Left ventricle myocardium inferior (tissue), 1 donor: ENCODE results near the gene PITRM1. TPM values are rescaled to one million over a fixed set of nuclear protein-coding genes. Genes with fewer than 3 reads are reported as not detected.

ENCODE experiments used
- DNase-seq: peaks from one replicate; pipeline ENCODE4 v3.0.0-alpha.2; 2020
- H3K27ac ChIP-seq: fragments of 200-600 bp; replicated peaks from 2 replicates; pipeline ENCODE4 v1.8.0; 2021
- H3K27me3 ChIP-seq: fragments of 200-600 bp; 2 replicates; pipeline ENCODE4 v1.8.0; 2021; ENCODE audit warnings: low read depth
- H3K36me3 ChIP-seq: fragments of 200-600 bp; 2 replicates; pipeline ENCODE4 v1.8.0; 2021
- H3K4me1 ChIP-seq: fragments of 200-600 bp; 2 replicates; pipeline ENCODE4 v1.8.0; 2021
- H3K4me3 ChIP-seq: fragments of 200-600 bp; 2 replicates; pipeline ENCODE4 v1.8.0; 2021; ENCODE audit warnings: mild to moderate bottlenecking, moderate library complexity
- H3K9me3 ChIP-seq: fragments of 200-600 bp; replicated peaks from 2 replicates; pipeline ENCODE4 v1.8.0; 2021
- intact Hi-C: fragments of 100-400 bp; cut with micrococcal nuclease; formaldehyde crosslinking; loops from one replicate; pipeline ENCODE4 v1.11.0; 2022
- total RNA-seq: library from RNA; stranded (reverse); fragmentation: NEBNext Ultra II Directional; extraction: Animal tissue kit (Norgen Biotek cat#: 25700); gene quantifications from one replicate; pipeline ENCODE4 v1.2.1, GENCODE V29; 2021
- TF ChIP-seq, protein P1 (sequence below): fragments of 200-600 bp; IDR thresholded peaks from 2 replicates; pipeline ENCODE4 v1.8.0; 2021; ENCODE audit warnings: antibody characterized with exemption, mild to moderate bottlenecking, borderline replicate concordance
- donor health status: DM: no; HTN: yes; CAD: no; lungs with severe emphysema.

Gene PITRM1
- total RNA-seq, 1 donor from 2014 or later, result 91.4 TPM

- H3K36me3 ChIP-seq, result peaks cover 100% of the 10 kb centered on the region
- H3K4me3 ChIP-seq, result no peak overlapping the region
- H3K27ac ChIP-seq, result no peak overlapping the region
- TF ChIP-seq, protein P1, sequence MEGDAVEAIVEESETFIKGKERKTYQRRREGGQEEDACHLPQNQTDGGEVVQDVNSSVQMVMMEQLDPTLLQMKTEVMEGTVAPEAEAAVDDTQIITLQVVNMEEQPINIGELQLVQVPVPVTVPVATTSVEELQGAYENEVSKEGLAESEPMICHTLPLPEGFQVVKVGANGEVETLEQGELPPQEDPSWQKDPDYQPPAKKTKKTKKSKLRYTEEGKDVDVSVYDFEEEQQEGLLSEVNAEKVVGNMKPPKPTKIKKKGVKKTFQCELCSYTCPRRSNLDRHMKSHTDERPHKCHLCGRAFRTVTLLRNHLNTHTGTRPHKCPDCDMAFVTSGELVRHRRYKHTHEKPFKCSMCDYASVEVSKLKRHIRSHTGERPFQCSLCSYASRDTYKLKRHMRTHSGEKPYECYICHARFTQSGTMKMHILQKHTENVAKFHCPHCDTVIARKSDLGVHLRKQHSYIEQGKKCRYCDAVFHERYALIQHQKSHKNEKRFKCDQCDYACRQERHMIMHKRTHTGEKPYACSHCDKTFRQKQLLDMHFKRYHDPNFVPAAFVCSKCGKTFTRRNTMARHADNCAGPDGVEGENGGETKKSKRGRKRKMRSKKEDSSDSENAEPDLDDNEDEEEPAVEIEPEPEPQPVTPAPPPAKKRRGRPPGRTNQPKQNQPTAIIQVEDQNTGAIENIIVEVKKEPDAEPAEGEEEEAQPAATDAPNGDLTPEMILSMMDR, result no peak
- intact Hi-C loops, result no loop called here
- no peak for DNase-seq
- no peaks in the 10 kb centered on the region for H3K9me3 ChIP-seq
- no peaks in the 10 kb centered on the region for H3K27me3 ChIP-seq
- no peaks in the 10 kb centered on the region for H3K4me1 ChIP-seq
These were observed 26.3 kb downstream of the PITRM1 start for GRCh38 chr10:3146289-3146688.

DNA sequence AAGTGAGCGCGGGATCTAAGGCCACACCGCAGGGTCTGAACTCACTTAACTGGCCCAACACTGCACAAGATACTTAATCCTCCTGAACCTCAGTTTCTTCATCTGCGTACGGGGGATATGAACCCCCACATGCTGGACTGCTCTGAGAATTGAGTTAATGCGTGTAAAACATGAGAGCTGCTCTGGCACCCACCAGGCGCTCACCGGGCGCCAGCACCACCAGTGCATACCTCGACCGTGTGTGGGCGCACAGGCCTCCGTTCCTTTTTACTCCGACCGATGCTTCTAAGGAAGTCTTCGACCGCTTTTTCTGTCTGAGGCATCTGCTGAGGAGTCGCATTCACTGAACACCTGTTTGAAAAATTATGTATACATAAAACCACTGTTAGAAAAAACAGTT, 27.2 kb downstream of the PITRM1 start:
- Histone ChIP-seq H3K9me3 (no peaks in the 10 kb centered on the region), H3K4me1 (peaks cover 6% of the 10 kb centered on the region), H3K27ac (no peak overlapping the region), H3K36me3 (peaks cover 100% of the 10 kb centered on the region), H3K4me3 (no peak overlapping the region), H3K27me3 (no peaks in the 10 kb centered on the region)
- no peak for DNase-seq
- intact Hi-C loops, result no loop called here
- TF ChIP-seq, protein P1, result no peak

- Histone ChIP-seq H3K27me3 (no peaks in the 10 kb centered on the region), H3K27ac (no peak overlapping the region), H3K9me3 (no peaks in the 10 kb centered on the region), H3K36me3 (peaks cover 100% of the 10 kb centered on the region), H3K4me3 (no peak overlapping the region), H3K4me1 (peaks cover 12% of the 10 kb centered on the region)
- intact Hi-C loops, result no loop called here
- TF ChIP-seq, protein P1, result no peak
- no peak for DNase-seq
These were observed 28.7 kb downstream of the PITRM1 start for GRCh38 chr10:3143791-3144434.

- no peaks in the 10 kb centered on the region for H3K9me3 ChIP-seq
- H3K4me3 ChIP-seq, result no peak overlapping the region
- intact Hi-C loops, result no loop called here
- H3K27me3 ChIP-seq, result no peaks in the 10 kb centered on the region
- peaks cover 12% of the 10 kb centered on the region for H3K4me1 ChIP-seq
- no peak for DNase-seq
- H3K36me3 ChIP-seq, result peaks cover 100% of the 10 kb centered on the region
- no peak overlapping the region for H3K27ac ChIP-seq
- TF ChIP-seq, protein P1, result no peak
These were observed 29.2 kb downstream of the PITRM1 start for GRCh38 chr10:3143366-3143765.

DNA sequence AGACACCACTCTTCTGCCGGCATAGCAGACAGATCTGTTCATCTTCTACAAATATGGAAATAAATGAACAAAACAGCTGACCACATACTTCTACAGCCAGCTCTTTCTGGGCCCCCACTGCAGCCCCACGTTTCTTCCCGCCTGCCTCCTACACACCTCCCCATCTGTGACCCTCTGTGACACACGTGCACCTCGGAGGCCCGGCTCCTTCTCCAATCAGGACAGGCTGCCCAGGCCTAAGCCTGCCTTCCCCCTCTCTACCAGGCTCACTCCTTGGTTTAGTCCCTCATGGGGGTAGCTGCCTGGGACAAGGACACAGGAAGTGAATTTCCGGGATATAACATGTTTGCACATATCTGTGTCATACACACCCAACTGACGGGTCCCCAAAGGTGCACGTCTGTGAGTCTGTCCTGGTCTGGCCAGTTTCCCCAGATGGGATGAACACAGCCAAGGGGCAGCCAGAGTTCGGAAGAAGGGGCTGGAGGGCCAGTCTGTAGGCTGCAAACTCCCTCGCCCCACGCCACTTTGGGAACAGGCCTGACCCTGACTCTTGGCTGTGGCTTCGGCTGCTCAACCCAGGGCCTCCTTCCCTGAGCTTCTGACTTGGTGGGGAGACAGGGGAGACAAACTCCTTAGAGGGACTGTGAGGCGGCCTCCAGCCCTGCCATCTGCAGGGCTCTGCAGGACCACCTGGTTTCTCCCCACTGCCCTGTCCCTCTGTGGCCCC, 30.3 kb downstream of the PITRM1 start:
- H3K4me1 ChIP-seq, result peaks cover 20% of the 10 kb centered on the region
- H3K27me3 ChIP-seq, result no peaks in the 10 kb centered on the region
- DNase-seq, result no peak
- H3K9me3 ChIP-seq, result no peaks in the 10 kb centered on the region
- intact Hi-C loops, result no loop called here
- TF ChIP-seq, protein P1, result no peak
- no peak overlapping the region for H3K4me3 ChIP-seq
- peaks cover 100% of the 10 kb centered on the region for H3K36me3 ChIP-seq
- H3K27ac ChIP-seq, result no peak overlapping the region
